ENCODE measurements around the gene NUDT8.

DNA sequence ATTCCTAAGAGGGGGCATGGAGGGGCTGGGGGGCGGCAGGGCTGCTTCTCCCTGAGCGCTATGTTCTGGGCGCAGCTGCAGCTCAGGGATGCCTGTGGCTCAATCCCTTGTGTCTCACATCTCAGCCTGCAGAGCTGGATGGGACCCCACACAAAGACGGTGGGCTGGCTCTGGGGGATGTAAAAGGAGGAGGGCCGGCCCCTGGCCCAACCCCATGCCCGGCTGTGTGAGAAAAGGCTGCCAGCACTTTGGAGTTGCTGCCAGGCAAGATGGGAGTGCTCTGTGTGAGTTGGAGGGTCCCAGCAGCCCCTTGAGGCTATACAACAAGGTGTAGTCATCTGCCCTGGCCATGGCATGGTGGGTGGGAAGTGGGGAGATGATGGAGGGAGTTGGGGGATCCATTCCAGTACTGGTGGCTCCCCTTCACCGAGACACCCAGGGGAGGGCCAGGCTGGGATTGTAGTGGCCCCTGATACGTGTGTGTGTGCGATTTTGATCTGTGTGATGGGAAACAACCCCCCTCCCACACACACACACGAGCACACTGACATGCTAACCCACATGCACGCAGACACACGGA lies 11.1 kb upstream of the NUDT8 start:
- TF ChIP-seq RELA (IDR thresholded peaks at IDR 0.05; ENCODE audit: borderline replicate concordance, partially characterized antibody) (no peak), POLR2AphosphoS5 (IDR thresholded peaks at IDR 0.05; ENCODE audit: low read length) (no peak), SMC3 (IDR thresholded peaks at IDR 0.05; ENCODE audit: borderline replicate concordance, low read length) (no peak), JUND (IDR thresholded peaks at IDR 0.05; ENCODE audit: low read depth, low read length) (no peak), ZNF207 (IDR thresholded peaks at IDR 0.05; ENCODE audit: borderline replicate concordance) (no peak), RFX5 (IDR thresholded peaks at IDR 0.05; ENCODE audit: low read depth, low read length) (no peak), MXI1 (IDR thresholded peaks at IDR 0.05; ENCODE audit: low read depth, low read length) (no peak), FOXM1 (IDR thresholded peaks at IDR 0.05; ENCODE audit: low read depth, low read length) (no peak), TARDBP (IDR thresholded peaks at IDR 0.05; ENCODE audit: borderline replicate concordance) (no peak), NFYA (IDR thresholded peaks at IDR 0.05; ENCODE audit: borderline replicate concordance, low read depth, low read length) (no peak), POLR2AphosphoS2 (IDR thresholded peaks at IDR 0.05; ENCODE audit: low read depth, low read length) (no peak), BACH1 (IDR thresholded peaks at IDR 0.05; ENCODE audit: borderline replicate concordance) (no peak)
- TF ChIP-seq, protein P1, sequence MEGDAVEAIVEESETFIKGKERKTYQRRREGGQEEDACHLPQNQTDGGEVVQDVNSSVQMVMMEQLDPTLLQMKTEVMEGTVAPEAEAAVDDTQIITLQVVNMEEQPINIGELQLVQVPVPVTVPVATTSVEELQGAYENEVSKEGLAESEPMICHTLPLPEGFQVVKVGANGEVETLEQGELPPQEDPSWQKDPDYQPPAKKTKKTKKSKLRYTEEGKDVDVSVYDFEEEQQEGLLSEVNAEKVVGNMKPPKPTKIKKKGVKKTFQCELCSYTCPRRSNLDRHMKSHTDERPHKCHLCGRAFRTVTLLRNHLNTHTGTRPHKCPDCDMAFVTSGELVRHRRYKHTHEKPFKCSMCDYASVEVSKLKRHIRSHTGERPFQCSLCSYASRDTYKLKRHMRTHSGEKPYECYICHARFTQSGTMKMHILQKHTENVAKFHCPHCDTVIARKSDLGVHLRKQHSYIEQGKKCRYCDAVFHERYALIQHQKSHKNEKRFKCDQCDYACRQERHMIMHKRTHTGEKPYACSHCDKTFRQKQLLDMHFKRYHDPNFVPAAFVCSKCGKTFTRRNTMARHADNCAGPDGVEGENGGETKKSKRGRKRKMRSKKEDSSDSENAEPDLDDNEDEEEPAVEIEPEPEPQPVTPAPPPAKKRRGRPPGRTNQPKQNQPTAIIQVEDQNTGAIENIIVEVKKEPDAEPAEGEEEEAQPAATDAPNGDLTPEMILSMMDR (IDR thresholded peaks at IDR 0.05 in 2 of 3, conservative IDR thresholded peaks at IDR 0.05 in 1 of 3; ENCODE audit: control insufficient read depth in 2 of 3, extremely low read depth in 1 of 3, insufficient read depth in 1 of 3, low read depth in 3 of 3, low read length in 3 of 3), result no peak
- TF ChIP-seq, protein P2, sequence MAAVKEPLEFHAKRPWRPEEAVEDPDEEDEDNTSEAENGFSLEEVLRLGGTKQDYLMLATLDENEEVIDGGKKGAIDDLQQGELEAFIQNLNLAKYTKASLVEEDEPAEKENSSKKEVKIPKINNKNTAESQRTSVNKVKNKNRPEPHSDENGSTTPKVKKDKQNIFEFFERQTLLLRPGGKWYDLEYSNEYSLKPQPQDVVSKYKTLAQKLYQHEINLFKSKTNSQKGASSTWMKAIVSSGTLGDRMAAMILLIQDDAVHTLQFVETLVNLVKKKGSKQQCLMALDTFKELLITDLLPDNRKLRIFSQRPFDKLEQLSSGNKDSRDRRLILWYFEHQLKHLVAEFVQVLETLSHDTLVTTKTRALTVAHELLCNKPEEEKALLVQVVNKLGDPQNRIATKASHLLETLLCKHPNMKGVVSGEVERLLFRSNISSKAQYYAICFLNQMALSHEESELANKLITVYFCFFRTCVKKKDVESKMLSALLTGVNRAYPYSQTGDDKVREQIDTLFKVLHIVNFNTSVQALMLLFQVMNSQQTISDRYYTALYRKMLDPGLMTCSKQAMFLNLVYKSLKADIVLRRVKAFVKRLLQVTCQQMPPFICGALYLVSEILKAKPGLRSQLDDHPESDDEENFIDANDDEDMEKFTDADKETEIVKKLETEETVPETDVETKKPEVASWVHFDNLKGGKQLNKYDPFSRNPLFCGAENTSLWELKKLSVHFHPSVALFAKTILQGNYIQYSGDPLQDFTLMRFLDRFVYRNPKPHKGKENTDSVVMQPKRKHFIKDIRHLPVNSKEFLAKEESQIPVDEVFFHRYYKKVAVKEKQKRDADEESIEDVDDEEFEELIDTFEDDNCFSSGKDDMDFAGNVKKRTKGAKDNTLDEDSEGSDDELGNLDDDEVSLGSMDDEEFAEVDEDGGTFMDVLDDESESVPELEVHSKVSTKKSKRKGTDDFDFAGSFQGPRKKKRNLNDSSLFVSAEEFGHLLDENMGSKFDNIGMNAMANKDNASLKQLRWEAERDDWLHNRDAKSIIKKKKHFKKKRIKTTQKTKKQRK (IDR thresholded peaks at IDR 0.05; ENCODE audit: low read depth, low read length), result no peak
